IMR-90 (cell line): ENCODE measurements around the gene NXF1. TPM values are rescaled to one million over a fixed set of nuclear protein-coding genes. Genes with fewer than 3 reads are reported as not detected.

Experiments
- ATAC-seq: fragments of 200-7000 bp; cut with Tn5 transposase; 2 replicates; pipeline ENCODE4 v1.9.1; 2020; ENCODE audit warnings: low read depth, mild to moderate bottlenecking, moderate library complexity
- BruUV-seq: library from RNA; stranded (reverse); fragments of 400-500 nt; replicated peaks from 2 replicates; lab custom pipeline; 2021; lab: Mats Ljungman, UMichigan
- CTCF ChIA-PET: fragments of 300-600 bp; formaldehyde crosslinking; extraction: SDS; loops from one replicate; lab custom pipeline; 2021; ENCODE audit warnings: antibody characterized with exemption; lab: Yijun Ruan, JAX
- POLR2A ChIA-PET: fragments of 300-600 bp; sonication (Branson Sonifier 250); formaldehyde crosslinking; loops from one replicate; lab custom pipeline; 2022; ENCODE audit warnings: antibody characterized with exemption; ENCODE audit not compliant: unreplicated experiment; lab: Charles Lee
- DNase-seq: peaks from one replicate; pipeline ENCODE4 v3.0.0; 2013
- H2AFZ ChIP-seq: replicated peaks from 2 replicates; pipeline ENCODE3; 2013; ENCODE audit warnings: low read length, mild to moderate bottlenecking; ENCODE audit not compliant: poor library complexity
- H2AK5ac ChIP-seq: 2 replicates; pipeline ENCODE4 v1.6.1; 2013; ENCODE audit warnings: low read depth, low read length, inconsistent platforms
- H2AK9ac ChIP-seq: replicated peaks from 2 replicates; pipeline ENCODE3; 2013; ENCODE audit warnings: mild to moderate bottlenecking, low read depth, low read length, moderate library complexity; ENCODE audit not compliant: poor library complexity
- H2BK120ac ChIP-seq: 2 replicates; pipeline ENCODE4 v1.6.1; 2013; ENCODE audit warnings: low read depth, low read length, inconsistent platforms
- H2BK15ac ChIP-seq: 3 replicates; pipeline ENCODE4 v1.6.1; 2013; ENCODE audit warnings: low read depth, low read length, inconsistent platforms
- H2BK20ac ChIP-seq: 2 replicates; pipeline ENCODE4 v1.6.1; 2013; ENCODE audit warnings: low read depth, mild to moderate bottlenecking, inconsistent platforms, low read length, moderate library complexity
- H2BK5ac ChIP-seq: 2 replicates; pipeline ENCODE4 v1.6.1; 2013; ENCODE audit warnings: mild to moderate bottlenecking, low read depth, low read length, inconsistent platforms; ENCODE audit not compliant: poor library complexity, severe bottlenecking
- H3K14ac ChIP-seq: replicated peaks from 2 replicates; pipeline ENCODE4 v1.6.1; 2013; ENCODE audit warnings: low read depth, low read length, inconsistent platforms
- H3K18ac ChIP-seq: 2 replicates; pipeline ENCODE4 v1.6.1; 2013; ENCODE audit warnings: low read depth, low read length, control low read depth
- H3K23ac ChIP-seq: 2 replicates; pipeline ENCODE4 v1.6.1; 2013; ENCODE audit warnings: low read depth, low read length, inconsistent platforms
- H3K27ac ChIP-seq: 2 replicates; pipeline ENCODE4 v1.5.1; 2013; ENCODE audit warnings: mild to moderate bottlenecking, control low read depth, low read length; ENCODE audit not compliant: insufficient read depth
- H3K27me3 ChIP-seq: 2 replicates; pipeline ENCODE4 v1.6.1; 2013; ENCODE audit warnings: low read length; ENCODE audit not compliant: control insufficient read depth, insufficient read depth
- H3K36me3 ChIP-seq: 2 replicates; pipeline ENCODE4 v1.6.1; 2013; ENCODE audit warnings: low read length, mixed read lengths; ENCODE audit not compliant: control insufficient read depth, insufficient read depth
- H3K4ac ChIP-seq: 2 replicates; pipeline ENCODE4 v1.6.1; 2013; ENCODE audit warnings: low read depth, low read length, inconsistent platforms
- H3K4me1 ChIP-seq: 2 replicates; pipeline ENCODE4 v1.6.1; 2013; ENCODE audit warnings: low read length, mixed read lengths; ENCODE audit not compliant: control insufficient read depth, insufficient read depth
- H3K4me2 ChIP-seq: 2 replicates; pipeline ENCODE4 v1.6.1; 2013; ENCODE audit warnings: low read depth, mild to moderate bottlenecking, control low read depth, low read length, moderate library complexity
- H3K4me3 ChIP-seq: 2 replicates; pipeline ENCODE4 v1.5.1; 2013; ENCODE audit warnings: low read depth, mild to moderate bottlenecking, control low read depth, low read length, moderate library complexity; ENCODE audit not compliant: insufficient read depth
- H3K56ac ChIP-seq: 2 replicates; pipeline ENCODE4 v1.6.1; 2013; ENCODE audit warnings: low read length, inconsistent platforms; ENCODE audit not compliant: insufficient read depth; ENCODE audit errors: extremely low read depth
- H3K79me1 ChIP-seq, 2 experiments: 2 replicates each; pipeline ENCODE4 v1.6.1; 2013; ENCODE audit warnings: low read length in 2 of 2, inconsistent platforms in 1 of 2, low read depth in 1 of 2
- H3K9ac ChIP-seq: 2 replicates; pipeline ENCODE4 v1.6.1; 2013; ENCODE audit warnings: low read depth, low read length, control low read depth
- H3K9me1 ChIP-seq: 2 replicates; pipeline ENCODE4 v1.6.1; 2013; ENCODE audit warnings: low read length, inconsistent platforms; ENCODE audit not compliant: insufficient read depth
- H3K9me3 ChIP-seq: 2 replicates; pipeline ENCODE4 v1.6.1; 2013; ENCODE audit warnings: low read length; ENCODE audit not compliant: control insufficient read depth, insufficient read depth
- H4K20me1 ChIP-seq: 2 replicates; pipeline ENCODE4 v1.6.1; 2013; ENCODE audit warnings: low read length, inconsistent platforms; ENCODE audit not compliant: insufficient read depth
- H4K5ac ChIP-seq: 2 replicates; pipeline ENCODE4 v1.6.1; 2013; ENCODE audit warnings: mild to moderate bottlenecking, low read depth, low read length, control low read depth
- H4K8ac ChIP-seq, 2 experiments: 2 replicates each; pipeline ENCODE4 v1.6.1; 2013; ENCODE audit warnings: low read depth in 2 of 2, low read length in 2 of 2, control low read depth in 1 of 2, inconsistent platforms in 1 of 2
- H4K91ac ChIP-seq: 2 replicates; pipeline ENCODE4 v1.6.1; 2013; ENCODE audit warnings: low read depth, low read length, inconsistent platforms; ENCODE audit not compliant: insufficient read depth
- CEBPB ChIP-seq: IDR thresholded peaks from 2 replicates; pipeline ENCODE4 v1.6.1; 2012; ENCODE audit warnings: low read depth, low read length, improper control_type of control experiment
- CHD1 ChIP-seq: IDR thresholded peaks from 2 replicates; pipeline ENCODE4 v1.6.1; 2012; ENCODE audit warnings: low read depth, low read length, improper control_type of control experiment
- WGBS, 2 experiments: methylation state at CpG; one replicate each; pipeline versions ENCODE4 v1.1.5 to v1.1.7; 2013; ENCODE audit warnings: missing lambda C conversion rate in 2 of 2; ENCODE audit not compliant: insufficient read length in 1 of 2; ENCODE audit errors: extremely low coverage in 2 of 2; 5-methylcytosine and 5-hydroxymethylcytosine counted together
- dilution Hi-C: fragments of 300-500 bp; cut with HindIII; formaldehyde crosslinking; loops from one replicate; pipeline ENCODE4 v1.14.3; 2018; ENCODE audit warnings: low sequenced_read_pairs; ENCODE audit not compliant: unreplicated experiment
- in situ Hi-C: fragments of 300-500 bp; cut with MboI; formaldehyde crosslinking; loops from 3 replicates; pipeline ENCODE4 v1.14.3; 2019; ENCODE audit warnings: low sequenced_read_pairs, inconsistent platforms, mixed read lengths
- intact Hi-C: fragments of 100-400 bp; cut with micrococcal nuclease; formaldehyde crosslinking; loops from 2 replicates; pipeline ENCODE4 v1.10.0; 2022
- polyA plus RNA-seq, 3 experiments: library from polyadenylated mRNA; depleted of rRNA; stranded (reverse); fragments of >200 nt; gene quantifications; 2 replicates each; pipeline ENCODE4 v1.2.3, GENCODE V29; 2012; ENCODE audit warnings: low replicate concordance in 1 of 3
- total RNA-seq: library from RNA; depleted of rRNA; stranded (reverse); fragments of >200 nt; gene quantifications from 2 replicates; pipeline ENCODE4 v1.2.3, GENCODE V29; 2012

Gene NXF1
- total and polyA plus RNA-seq, 2 of the 4 experiments (the other 2 are of a cell fraction): 26.3 to 97.4 TPM

GRCh38 chr11:62757846-62758788 is 47.1 kb downstream of the NXF1 start:
- 80% methylated on average over 1 of the region's 9 CpGs; no CpG with 5 or more reads in 1 of the 2 experiments for WGBS, 2 experiments
- Histone ChIP-seq H4K8ac (no peak overlapping the region), H3K4me2 (no peak overlapping the region), H2AFZ (peak overlapping the region; percentile 53), H3K4me1 (peaks cover 4% of the 10 kb centered on the region), H2BK120ac (no peak overlapping the region), H2BK5ac (no peak overlapping the region), H3K14ac (no peak overlapping the region), H3K27me3 (no peaks in the 10 kb centered on the region), H3K79me1 (peaks cover 20 to 25% of the 10 kb centered on the region in 2 experiments), H2AK9ac (no peak overlapping the region), H3K9ac (no peak overlapping the region), H3K9me1 (peaks cover 4% of the 10 kb centered on the region; the same call in 1 of the 2 replicates), H4K91ac (no peak overlapping the region), H3K27ac (no peak overlapping the region), H3K9me3 (no peaks in the 10 kb centered on the region), H2AK5ac (no peak overlapping the region), H3K23ac (no peak overlapping the region), H2BK15ac (no peak overlapping the region), H4K5ac (no peak overlapping the region), H3K4me3 (no peak overlapping the region), H3K18ac (no peak overlapping the region), H3K4ac (no peak overlapping the region), H4K20me1 (no peaks in the 10 kb centered on the region), H3K56ac (no peak overlapping the region), H3K36me3 (peaks cover 4% of the 10 kb centered on the region; the same call in 1 of the 2 replicates), H2BK20ac (no peak overlapping the region)
- in situ Hi-C loops: no loop called here
- BruUV-seq: no TSS peak
- intact Hi-C loops: no loop called here
- dilution Hi-C loops: no loop called here
- no peak for DNase-seq
- TF ChIP-seq CEBPB: peak; percentile 57
- TF ChIP-seq CHD1: no peak
- POLR2A ChIA-PET: no interaction called here
- CTCF ChIA-PET: no interaction called here
- ATAC-seq: no peak
